Brain pericyte (primary cell): ENCODE results near the gene TMEM138.
"Not testable (repeated sequence)": the region's sequence is repeated elsewhere in the genome, so short reads cannot be mapped to it uniquely, and the experiment has no call there.

Source experiments
- DNase-seq: peaks from one replicate; pipeline ENCODE4 v3.0.0-alpha.2; 2012; ENCODE audit warnings: low read depth, low spot score

The TMEM138 gene

GRCh38 chr11:61364012-61364675 is 2.0 kb downstream of the TMEM138 start:
- DNase-seq: no peak

DNA sequence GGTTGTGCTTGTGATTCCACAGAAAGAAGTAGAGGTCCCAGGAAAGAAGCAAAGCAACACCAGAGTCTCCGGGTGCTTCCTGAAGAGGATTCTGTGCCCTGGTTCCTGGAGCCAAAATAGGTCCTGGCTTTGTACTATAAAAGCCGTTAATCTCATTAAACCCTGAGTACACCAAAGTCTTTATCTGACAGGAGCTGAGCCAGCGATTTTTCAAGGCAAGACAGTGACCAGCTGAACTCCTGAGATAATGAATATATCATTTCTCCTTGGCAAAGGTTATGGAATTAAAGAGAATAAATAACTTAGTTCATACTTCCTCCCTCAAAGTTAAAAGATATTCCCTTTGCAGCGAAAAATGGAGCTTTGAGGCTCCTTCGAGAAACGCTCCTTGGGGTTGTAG is 5.2 kb downstream of the TMEM138 start:
- no peak for DNase-seq

GRCh38 chr11:61368646-61369045 is 6.5 kb downstream of the TMEM138 start:
- no peak for DNase-seq

- DNase-seq: no peak
Measured at GRCh38 chr11:61369372-61370348, 7.5 kb downstream of the TMEM138 start.

DNA sequence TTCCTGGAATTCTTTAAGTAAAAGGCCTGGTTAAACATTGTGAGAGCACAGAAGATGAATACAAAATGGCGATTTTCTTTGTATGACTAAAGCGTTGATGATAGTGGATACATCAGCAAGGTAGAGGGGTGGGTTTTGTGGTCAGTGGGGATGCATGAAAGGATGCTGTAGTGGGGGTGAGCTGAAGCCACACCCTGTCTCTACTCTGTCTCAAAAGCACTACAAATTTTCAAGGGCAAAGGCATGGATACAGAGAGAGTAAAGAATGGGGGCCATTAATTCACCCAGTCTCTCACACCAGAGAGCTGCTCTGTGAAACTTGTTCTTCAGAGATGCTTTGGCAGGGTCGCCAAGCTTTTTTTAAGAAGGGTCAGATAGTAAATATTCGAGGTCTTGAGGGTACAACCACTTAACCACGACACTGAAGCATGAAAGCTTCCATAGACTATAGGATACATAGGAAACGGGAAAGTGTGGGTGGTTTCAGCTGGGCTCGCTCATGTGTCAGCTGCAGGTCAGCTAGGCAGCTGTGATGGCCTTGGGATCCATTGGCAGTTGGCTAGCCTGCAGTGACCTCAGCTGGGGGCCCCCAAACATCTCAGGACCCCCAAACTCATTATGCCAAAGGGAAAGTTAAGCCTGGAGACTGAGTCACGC is 8.3 kb downstream of the TMEM138 start:
- no peak for DNase-seq

DNA sequence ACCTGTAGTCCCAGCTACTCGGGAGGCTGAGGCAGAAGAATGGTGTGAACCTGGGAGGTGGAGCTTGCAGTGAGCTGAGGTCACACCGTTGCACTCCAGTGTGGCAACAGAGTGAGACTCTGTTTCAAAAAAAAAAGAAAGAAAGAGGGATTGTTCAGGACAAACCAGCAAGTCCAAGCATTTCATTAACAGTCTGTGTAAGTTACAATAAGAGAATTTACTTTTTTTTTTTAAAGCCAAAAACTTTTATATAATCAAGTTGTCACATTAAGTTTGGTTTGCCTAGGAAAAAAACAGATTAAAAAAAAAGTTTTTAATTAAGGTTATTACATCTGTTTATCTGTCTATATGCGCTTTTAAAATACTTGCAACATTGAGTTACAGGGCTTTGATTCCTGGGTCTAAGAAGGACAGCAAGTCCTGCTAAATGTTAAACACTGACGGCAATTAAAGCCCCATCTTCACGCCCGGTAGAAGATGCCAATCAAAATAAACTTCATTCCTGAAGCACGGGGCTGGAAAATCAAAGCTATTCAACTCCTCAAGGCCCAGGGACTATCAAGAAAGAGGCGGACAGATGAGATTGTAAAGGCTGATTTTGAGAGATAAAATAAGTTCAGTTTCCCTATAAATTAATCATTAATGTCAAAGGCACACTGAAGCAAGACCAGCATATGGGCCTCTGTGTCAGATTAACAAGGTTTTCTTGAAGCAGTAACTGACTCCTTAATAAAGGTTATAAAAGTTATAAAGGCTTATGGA is 10.7 kb downstream of the TMEM138 start:
- DNase-seq: no peak

DNA sequence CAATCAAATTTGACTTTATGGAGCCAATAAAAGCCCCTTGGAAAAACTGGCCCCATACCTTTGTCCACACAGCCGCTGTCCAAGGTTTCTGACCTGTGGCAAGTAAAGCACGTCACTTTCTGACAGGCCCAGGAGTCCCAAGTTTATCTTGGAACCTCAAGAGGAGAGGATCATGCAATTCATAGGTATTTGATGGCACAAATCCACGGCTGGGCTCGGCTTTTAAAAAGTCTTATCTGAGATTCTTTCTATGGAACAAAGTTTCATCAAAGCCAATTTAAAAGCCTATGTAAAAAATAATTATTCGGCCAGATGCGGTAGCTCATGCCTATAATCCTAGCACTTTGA is 13.6 kb downstream of the TMEM138 start:
- DNase-seq: no peak

- DNase-seq: no peak
Measured at GRCh38 chr11:61377461-61378160, 15.4 kb downstream of the TMEM138 start.

GRCh38 chr11:61378713-61379313 is 16.6 kb downstream of the TMEM138 start:
- peak; percentile 79 for DNase-seq

DNA sequence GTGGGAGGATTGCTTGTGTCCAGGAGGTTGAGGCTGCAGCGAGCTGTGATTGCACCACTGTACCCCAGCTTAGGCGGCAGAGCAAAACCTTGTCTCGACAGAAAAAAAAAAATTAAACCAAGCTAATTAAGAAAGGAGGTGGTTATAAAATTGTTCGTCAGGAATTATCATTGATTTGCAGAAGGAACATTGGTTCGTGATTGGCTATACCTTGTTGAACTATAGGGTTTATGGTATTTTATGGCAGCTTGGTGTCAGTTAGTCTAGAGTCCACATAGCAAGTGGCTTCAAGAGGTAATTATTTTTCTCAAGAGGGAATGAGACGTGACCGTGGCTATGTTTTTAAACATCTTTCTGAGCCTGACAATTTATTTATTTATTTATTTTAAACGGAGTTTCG is 18.7 kb downstream of the TMEM138 start:
- DNase-seq: no peak

DNA sequence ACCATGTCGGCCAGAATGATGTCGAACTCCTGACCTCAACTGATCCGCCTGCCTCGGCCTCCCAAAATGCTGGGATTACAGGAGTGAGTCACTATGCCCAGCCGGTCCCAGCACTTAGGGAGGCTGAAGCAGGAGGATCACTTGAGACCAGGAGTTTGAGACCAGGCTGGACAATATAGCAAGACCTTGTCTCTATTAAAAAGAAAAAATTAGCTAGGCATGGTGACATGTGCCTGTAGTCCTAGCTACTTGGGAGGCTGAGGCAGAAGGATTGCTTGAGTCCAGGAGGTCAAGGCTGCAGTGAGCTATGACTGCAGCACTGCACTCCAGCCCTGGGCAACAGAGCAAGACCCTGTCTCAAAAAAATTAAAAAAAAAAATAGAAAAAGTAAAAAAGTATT is 21.7 kb downstream of the TMEM138 start:
- DNase-seq: not testable (repeated sequence)

DNA sequence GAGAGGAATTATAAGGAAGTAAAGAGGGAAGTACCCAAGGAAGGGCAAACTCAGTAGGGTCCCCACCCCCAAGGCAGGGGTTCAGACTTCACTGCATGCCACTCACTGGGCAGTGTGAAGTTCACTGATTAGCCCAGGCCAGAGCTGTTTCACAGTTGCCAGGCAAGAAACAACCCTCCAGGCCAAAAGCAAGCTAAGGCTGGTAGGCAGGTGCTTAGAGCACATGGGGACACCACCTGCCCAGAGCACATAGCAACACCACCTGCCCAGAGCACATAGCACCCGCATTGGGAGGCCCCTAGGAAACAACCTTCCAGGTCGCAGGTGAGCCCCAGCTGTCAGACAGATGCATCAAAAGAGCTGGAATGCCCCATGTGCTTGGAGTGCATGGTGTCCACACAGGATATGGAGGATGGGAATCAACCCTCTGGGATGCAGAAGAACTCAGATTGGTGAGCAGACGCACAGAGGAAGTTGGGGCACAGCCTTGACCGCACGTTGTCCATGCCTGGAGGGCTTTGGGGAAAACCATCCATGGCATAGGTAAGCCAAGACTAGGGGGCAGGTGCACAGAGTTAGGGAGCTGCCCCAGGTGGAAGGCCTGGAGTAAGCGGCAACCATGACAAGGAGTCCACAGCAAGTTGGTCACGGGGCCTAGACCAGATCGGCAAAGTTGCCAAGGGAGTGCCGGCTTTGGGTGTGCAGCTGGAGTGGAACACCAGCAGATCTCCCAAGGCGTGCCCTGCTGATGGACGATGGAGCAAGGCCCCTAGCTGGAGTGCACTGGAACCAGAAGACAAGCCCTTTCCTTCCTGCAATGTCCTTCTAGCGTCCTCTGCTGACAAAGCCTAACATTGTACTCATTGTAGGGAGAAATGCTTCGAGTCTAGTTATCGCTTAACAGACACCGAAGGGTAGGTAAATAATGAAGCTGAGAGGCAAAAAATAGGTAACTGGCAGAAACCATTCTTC is 22.4 kb downstream of the TMEM138 start:
- no peak for DNase-seq

GRCh38 chr11:61390161-61390560 is 28.0 kb downstream of the TMEM138 start:
- no peak for DNase-seq

DNA sequence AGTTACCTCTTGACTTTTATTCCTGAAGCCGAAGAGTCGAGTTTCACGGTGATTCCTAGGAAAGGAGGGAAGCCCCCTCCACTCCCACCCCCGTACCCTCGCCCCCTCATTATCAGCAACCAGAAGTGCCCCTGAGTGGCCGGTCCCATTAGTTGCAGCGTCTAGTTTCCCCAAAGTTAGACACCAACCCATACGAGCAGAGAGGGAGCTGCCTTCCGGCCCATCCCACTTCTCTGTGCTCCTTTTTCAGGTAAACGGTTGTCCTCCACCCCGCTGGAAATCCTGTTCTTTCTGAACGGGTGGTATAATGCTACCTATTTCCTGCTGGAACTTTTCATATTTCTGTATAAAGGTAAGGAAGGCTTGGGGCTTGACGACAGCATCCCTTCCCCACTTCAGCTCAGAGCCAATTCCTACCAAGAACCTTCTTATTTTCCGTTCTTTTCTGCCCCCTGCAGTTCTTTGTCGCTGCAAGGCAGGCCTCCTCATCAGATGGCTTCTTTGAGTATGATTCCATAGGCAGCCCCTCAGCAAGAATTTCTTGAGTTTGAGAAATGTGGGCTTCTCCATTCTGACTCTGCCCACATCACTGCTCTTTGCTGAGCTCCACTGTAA is 30.9 kb downstream of the TMEM138 start:
- no peak for DNase-seq

DNA sequence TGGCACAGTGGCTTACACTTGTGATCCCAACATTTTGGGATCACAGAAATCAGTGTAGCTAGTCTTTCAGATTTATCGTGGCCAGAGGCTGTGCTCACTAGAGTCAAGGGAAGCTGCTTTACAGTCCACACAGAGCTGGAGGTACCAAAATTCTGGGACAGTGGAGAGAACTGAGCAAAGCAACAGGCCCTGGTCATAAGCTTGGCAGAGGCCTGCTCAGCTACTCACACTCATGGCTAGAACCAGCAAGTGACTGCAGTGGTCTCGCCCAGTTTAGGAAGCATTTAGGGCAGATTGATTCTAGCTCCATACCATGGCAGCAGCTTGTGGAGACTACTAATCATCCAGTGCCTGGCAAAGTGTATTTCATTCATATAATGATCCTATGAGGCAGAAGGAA is 39.0 kb downstream of the TMEM138 start:
- DNase-seq: no peak

GRCh38 chr11:61401573-61401972 is 39.4 kb downstream of the TMEM138 start:
- DNase-seq: no peak

GRCh38 chr11:61403658-61404057 is 41.5 kb downstream of the TMEM138 start:
- DNase-seq: no peak

- no peak for DNase-seq
Measured at GRCh38 chr11:61404103-61404502, 41.9 kb downstream of the TMEM138 start.

GRCh38 chr11:61404641-61405040 is 42.5 kb downstream of the TMEM138 start:
- no peak for DNase-seq
